Chondrocyte (in vitro differentiated cells): Measurements from ENCODE around the gene C20orf202. TPM values are rescaled to one million over a fixed set of nuclear protein-coding genes. Genes with fewer than 3 reads are reported as not detected.
"Not testable (repeated sequence)": the region's sequence is repeated elsewhere in the genome, so short reads cannot be mapped to it uniquely, and the experiment has no call there.

ENCODE experiments used
- DNase-seq: peaks from one replicate; pipeline ENCODE4 v3.0.0; 2021; ENCODE audit warnings: mixed read lengths, low spot score
- H3K27ac Mint-ChIP-seq: one replicate; pipeline ENCODE4 v1.8.0; 2021; ENCODE audit warnings: mild to moderate bottlenecking, moderate library complexity, mixed read lengths; ENCODE audit not compliant: unreplicated experiment
- H3K27me3 Mint-ChIP-seq: 2 replicates; pipeline ENCODE4 v1.8.0; 2021; ENCODE audit warnings: low read depth, mixed read lengths
- H3K36me3 Mint-ChIP-seq: 2 replicates; pipeline ENCODE4 v1.8.0; 2021; ENCODE audit warnings: low read depth, mixed read lengths
- H3K4me1 Mint-ChIP-seq: 2 replicates; pipeline ENCODE4 v1.8.0; 2021; ENCODE audit warnings: low read depth, mild to moderate bottlenecking, mixed read lengths
- H3K4me3 Mint-ChIP-seq: one replicate; pipeline ENCODE4 v1.8.0; 2021; ENCODE audit warnings: mild to moderate bottlenecking, moderate library complexity, mixed read lengths; ENCODE audit not compliant: unreplicated experiment
- H3K9me3 Mint-ChIP-seq: 2 replicates; pipeline ENCODE4 v1.8.0; 2021; ENCODE audit warnings: low read depth, mixed read lengths
- total RNA-seq: library from RNA; stranded (reverse); gene quantifications from 3 replicates; pipeline ENCODE4 v1.2.1, GENCODE V29; 2021
- TF ChIP-seq, protein P1 (sequence below): fragments of 200-600 bp; sonication (generic); IDR thresholded peaks from 2 replicates; pipeline ENCODE4 v1.5.0; 2021; ENCODE audit warnings: antibody characterized with exemption, mild to moderate bottlenecking, moderate library complexity

Gene C20orf202
- total RNA-seq, 1 donor from 2014 or later, result not detected

DNA sequence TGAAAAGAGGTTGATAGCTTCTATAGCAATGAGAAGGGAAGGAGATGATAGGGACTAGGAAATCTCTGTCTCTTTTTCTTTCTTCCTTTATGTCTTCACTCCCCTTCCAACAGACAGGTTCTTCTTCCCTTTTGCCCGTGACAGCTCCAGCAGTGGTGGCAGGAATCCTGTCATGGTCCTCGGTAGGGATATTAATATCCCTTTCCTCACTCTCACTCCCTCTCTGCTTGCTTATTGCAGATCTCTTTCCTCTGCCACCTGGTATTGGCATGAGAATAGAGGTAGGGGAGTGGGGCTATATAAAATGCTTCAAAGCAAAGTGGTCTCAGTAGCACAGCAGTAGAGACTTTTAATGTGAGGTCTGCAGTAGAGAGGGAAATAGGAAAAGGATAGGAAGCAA is 42.3 kb downstream of the C20orf202 start:
- TF ChIP-seq, protein P1, sequence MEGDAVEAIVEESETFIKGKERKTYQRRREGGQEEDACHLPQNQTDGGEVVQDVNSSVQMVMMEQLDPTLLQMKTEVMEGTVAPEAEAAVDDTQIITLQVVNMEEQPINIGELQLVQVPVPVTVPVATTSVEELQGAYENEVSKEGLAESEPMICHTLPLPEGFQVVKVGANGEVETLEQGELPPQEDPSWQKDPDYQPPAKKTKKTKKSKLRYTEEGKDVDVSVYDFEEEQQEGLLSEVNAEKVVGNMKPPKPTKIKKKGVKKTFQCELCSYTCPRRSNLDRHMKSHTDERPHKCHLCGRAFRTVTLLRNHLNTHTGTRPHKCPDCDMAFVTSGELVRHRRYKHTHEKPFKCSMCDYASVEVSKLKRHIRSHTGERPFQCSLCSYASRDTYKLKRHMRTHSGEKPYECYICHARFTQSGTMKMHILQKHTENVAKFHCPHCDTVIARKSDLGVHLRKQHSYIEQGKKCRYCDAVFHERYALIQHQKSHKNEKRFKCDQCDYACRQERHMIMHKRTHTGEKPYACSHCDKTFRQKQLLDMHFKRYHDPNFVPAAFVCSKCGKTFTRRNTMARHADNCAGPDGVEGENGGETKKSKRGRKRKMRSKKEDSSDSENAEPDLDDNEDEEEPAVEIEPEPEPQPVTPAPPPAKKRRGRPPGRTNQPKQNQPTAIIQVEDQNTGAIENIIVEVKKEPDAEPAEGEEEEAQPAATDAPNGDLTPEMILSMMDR, result no peak
- Mint-ChIP-seq H3K27ac (no peak overlapping the region), H3K27me3 (no peaks in the 10 kb centered on the region), H3K36me3 (no peaks in the 10 kb centered on the region), H3K9me3 (no peaks in the 10 kb centered on the region), H3K4me1 (no peaks in the 10 kb centered on the region), H3K4me3 (no peak overlapping the region)
- DNase-seq, result no peak

DNA sequence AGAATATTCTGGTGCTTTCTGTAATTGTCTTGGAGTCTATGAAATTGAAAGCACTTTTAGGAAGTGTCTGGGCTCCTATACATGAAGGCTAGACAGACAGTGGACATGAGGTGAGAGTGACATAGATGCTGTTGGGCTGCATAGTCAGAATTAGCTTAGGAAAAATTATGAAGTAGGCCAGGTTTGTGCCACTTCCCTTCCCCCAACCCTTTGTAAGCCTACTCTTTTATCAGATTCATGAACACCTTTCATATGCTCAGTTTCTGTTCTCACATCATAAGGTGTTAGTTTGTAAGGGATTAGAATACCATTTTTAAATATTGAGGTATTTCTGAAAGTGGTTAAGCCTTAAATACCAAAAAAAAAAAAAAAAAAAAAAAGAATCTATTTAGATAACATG is 44.4 kb downstream of the C20orf202 start:
- Mint-ChIP-seq H3K4me3 (no peak overlapping the region), H3K27ac (no peak overlapping the region), H3K27me3 (peaks cover 8% of the 10 kb centered on the region), H3K4me1 (no peaks in the 10 kb centered on the region), H3K9me3 (peaks cover 3% of the 10 kb centered on the region), H3K36me3 (no peaks in the 10 kb centered on the region)
- TF ChIP-seq, protein P1, result no peak
- DNase-seq, result no peak

DNA sequence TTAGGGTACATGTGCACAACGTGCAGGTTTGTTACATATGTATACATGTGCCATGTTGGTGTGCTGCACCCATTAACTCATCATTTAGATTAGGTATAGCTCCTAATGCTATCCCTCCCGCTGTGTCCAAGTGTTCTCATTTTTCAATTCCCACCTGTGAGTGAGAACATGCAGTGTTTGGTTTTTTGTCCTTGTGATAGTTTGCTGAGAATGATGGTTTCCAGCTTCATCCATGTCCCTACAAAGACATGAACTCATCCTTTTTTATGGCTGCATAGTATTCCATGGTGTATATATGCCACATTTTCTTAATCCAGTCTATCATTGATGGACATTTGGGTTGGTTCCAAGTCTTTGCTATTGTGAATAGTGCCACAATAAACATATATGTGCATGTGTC is 47.0 kb downstream of the C20orf202 start:
- H3K27ac Mint-ChIP-seq, H3K4me1 Mint-ChIP-seq, H3K36me3 Mint-ChIP-seq: not testable (repeated sequence)

DNA sequence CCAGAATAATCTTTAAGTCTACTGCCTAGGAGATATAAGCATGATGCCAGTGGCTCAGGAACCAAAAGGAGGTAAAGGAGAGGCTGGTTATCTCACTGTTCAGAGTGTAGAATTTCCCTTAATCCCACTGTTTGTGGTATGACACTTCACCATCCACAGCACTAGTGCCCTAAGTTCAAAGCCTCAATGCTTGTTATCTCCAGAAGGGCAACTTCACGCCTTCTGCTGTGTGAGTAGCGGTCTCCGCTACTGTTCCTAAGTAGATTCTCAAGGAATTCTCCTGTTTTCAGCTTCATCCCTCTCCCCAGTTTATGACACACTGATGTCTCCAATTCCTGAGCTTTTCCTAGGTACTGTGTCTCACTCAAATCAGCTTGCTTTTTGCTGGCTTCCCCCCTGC is 49.2 kb downstream of the C20orf202 start:
- Mint-ChIP-seq H3K4me1 (no peaks in the 10 kb centered on the region), H3K4me3 (no peak overlapping the region), H3K9me3 (peaks cover 3% of the 10 kb centered on the region), H3K27ac (no peak overlapping the region), H3K36me3 (no peaks in the 10 kb centered on the region), H3K27me3 (peaks cover 12% of the 10 kb centered on the region)
- no peak for DNase-seq
- TF ChIP-seq, protein P1, result no peak

More for the DNA sequence above, 47.0 kb downstream of the C20orf202 start:
- H3K4me3 Mint-ChIP-seq, DNase-seq, H3K27me3 Mint-ChIP-seq, H3K9me3 Mint-ChIP-seq: not testable (repeated sequence)

DNA sequence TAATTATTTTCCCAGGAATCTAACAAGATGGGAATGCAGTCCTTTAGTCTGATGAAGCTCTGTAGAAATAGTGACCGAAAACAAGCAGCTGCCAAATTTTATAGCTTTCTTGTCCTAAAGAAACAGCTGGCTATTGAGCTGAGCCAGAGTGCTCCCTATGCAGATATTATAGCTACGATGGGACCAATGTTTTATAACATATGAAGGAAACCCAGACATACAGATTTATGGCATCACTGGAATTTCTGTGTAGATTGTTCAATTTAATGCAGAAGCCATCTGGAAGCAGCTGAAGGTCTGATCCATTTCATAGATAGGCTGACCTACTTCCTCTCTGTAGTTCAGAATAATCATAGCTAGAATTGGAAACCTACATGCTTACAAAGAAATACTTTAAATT is 51.0 kb downstream of the C20orf202 start:
- TF ChIP-seq, protein P1, result no peak
- Mint-ChIP-seq H3K4me1 (no peaks in the 10 kb centered on the region), H3K36me3 (no peaks in the 10 kb centered on the region)

DNA sequence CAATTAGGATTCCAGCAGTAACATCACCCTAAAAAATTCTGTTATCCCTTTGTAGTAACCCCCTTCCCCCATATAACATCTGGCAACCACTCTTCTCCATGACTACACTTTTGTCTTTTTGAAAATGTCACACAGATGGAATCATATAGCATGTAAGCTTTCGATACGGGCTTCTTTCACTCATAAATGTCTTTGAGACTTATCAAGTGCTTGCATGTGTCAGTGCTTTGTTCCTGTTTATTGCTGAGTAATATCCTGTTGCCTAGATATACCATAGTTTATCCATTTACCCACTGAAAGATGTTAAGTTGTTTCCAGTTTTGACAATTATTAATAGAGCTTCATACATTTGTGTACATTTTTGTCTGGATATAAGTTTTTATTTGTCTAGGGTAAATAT is 52.4 kb downstream of the C20orf202 start:
- DNase-seq, result no peak
- H3K36me3 Mint-ChIP-seq, result no peaks in the 10 kb centered on the region
- H3K9me3 Mint-ChIP-seq, result peaks cover 3% of the 10 kb centered on the region
- no peaks in the 10 kb centered on the region for H3K4me1 Mint-ChIP-seq
- peaks cover 12% of the 10 kb centered on the region for H3K27me3 Mint-ChIP-seq
- TF ChIP-seq, protein P1, result no peak
- H3K27ac Mint-ChIP-seq, result no peak overlapping the region
- H3K4me3 Mint-ChIP-seq, result no peak overlapping the region

More for the DNA sequence above, 51.0 kb downstream of the C20orf202 start:
- Mint-ChIP-seq H3K4me3 (no peak overlapping the region), H3K27me3 (peaks cover 12% of the 10 kb centered on the region), H3K9me3 (peaks cover 3% of the 10 kb centered on the region), H3K27ac (no peak overlapping the region)
- DNase-seq, result no peak
